K562 (cell line): Measurements from ENCODE around the gene ATPAF2. TPM values are rescaled to one million over a fixed set of nuclear protein-coding genes. Genes with fewer than 3 reads are reported as not detected.

Source experiments
- ARNT ChIP-seq, 2 experiments: fragments of 450-650 bp; IDR thresholded peaks; 2 replicates each; pipeline ENCODE4 v1.6.1; 2016; ENCODE audit warnings: mild to moderate bottlenecking in 1 of 2
- CHCHD3 ChIP-seq: fragments of 250-450 bp; sonication (Bioruptor Pico); IDR thresholded peaks from 2 replicates; pipeline ENCODE4 v2.1.2; 2022; ENCODE audit warnings: mild to moderate bottlenecking
- HSF4 ChIP-seq: fragments of 250-450 bp; sonication (Bioruptor Pico); IDR thresholded peaks from 2 replicates; pipeline ENCODE4 v2.1.2; 2022; ENCODE audit warnings: mild to moderate bottlenecking, moderate library complexity, borderline replicate concordance
- JUND ChIP-seq, 2 experiments: IDR thresholded peaks; 2 replicates in 1 of 2; 3 replicates in 1 of 2; pipeline ENCODE4 v1.6.1; 2011; ENCODE audit warnings: borderline replicate concordance in 2 of 2, low read depth in 2 of 2, low read length in 2 of 2, improper control_type of control experiment in 1 of 2, missing biosample characterization in 1 of 2, missing genetic modification characterization in 1 of 2, missing genetic modification reagents in 1 of 2
- NR2C1 ChIP-seq, 2 experiments: fragments of 450-650 bp; IDR thresholded peaks; 2 replicates each; pipeline ENCODE4 v1.6.1; 2017; ENCODE audit warnings: mild to moderate bottlenecking in 2 of 2, antibody characterized with exemption in 1 of 2, inconsistent platforms in 1 of 2, missing compliant biosample characterization in 1 of 2, missing genetic modification characterization in 1 of 2
- POLR2B ChIP-seq: fragments of 450-650 bp; IDR thresholded peaks from 2 replicates; pipeline ENCODE4 v1.6.1; 2018; ENCODE audit warnings: low read depth; ENCODE audit not compliant: partially characterized antibody
- RB1 ChIP-seq: fragments of 450-650 bp; IDR thresholded peaks from 2 replicates; pipeline ENCODE4 v1.6.1; 2017; ENCODE audit warnings: low read depth, mild to moderate bottlenecking
- RBM15 ChIP-seq: fragments of 200-400 bp; formaldehyde crosslinking; IDR thresholded peaks from 2 replicates; pipeline ENCODE4 v1.6.1; 2018; ENCODE audit warnings: mild to moderate bottlenecking, low read length, moderate library complexity; ENCODE audit not compliant: insufficient read depth
- RBM22 ChIP-seq: fragments of 200-400 bp; formaldehyde crosslinking; IDR thresholded peaks from 2 replicates; pipeline ENCODE4 v1.6.1; 2018; ENCODE audit warnings: low read length, low read depth; ENCODE audit not compliant: poor library complexity, severe bottlenecking
- RFX7 ChIP-seq: fragments of 250-450 bp; sonication (Bioruptor Pico); IDR thresholded peaks from 2 replicates; pipeline ENCODE4 v1.5.1; 2021; ENCODE audit warnings: mild to moderate bottlenecking
- STAT5B ChIP-seq: fragments of 250-450 bp; sonication (Bioruptor Pico); IDR thresholded peaks from 2 replicates; pipeline ENCODE4 v1.8.0; 2021; ENCODE audit warnings: mild to moderate bottlenecking, inconsistent platforms
- TAF7 ChIP-seq: fragments of 450-650 bp; IDR thresholded peaks from 2 replicates; pipeline ENCODE4 v1.6.1; 2016; ENCODE audit warnings: missing genetic modification characterization, missing compliant biosample characterization
- ZFP30 ChIP-seq: fragments of 250-450 bp; sonication (Bioruptor Pico); IDR thresholded peaks from 2 replicates; pipeline ENCODE4 v1.8.0; 2022; ENCODE audit warnings: moderate library complexity, mild to moderate bottlenecking, inconsistent platforms, borderline replicate concordance
- polyA plus RNA-seq, 8 experiments: library from polyadenylated mRNA; depleted of rRNA in 4 of 8; stranded (reverse) in 5 of 8; unstranded in 3 of 8; fragments of >200 nt; fragmentation: Nextera tagmentation in 2 of 8; fragmentation: Illumina TruSeq in 1 of 8; extraction: Ambion mirVana in 2 of 8; extraction: Trizol in 1 of 8; gene quantifications; 2 replicates each; pipeline versions ENCODE4 v1.2.1 to v1.2.3, GENCODE V29; 2011 to 2014; ENCODE audit warnings: inconsistent platforms in 1 of 8, missing spikeins in 1 of 8
- total RNA-seq, 7 experiments: library from RNA; depleted of rRNA in 6 of 7; stranded (reverse); fragments of >200 nt in 6 of 7; fragmentation: Illumina TruSeq in 2 of 7; extraction: Trizol in 2 of 7; gene quantifications; 2 replicates each; pipeline versions ENCODE4 v1.2.1 to v1.2.3, GENCODE V29; 2011 to 2021; ENCODE audit warnings: low replicate concordance in 1 of 7
- TF ChIP-seq, protein P1 (sequence below): fragments of 450-650 bp; IDR thresholded peaks from 2 replicates; pipeline ENCODE4 v1.6.1; 2016; ENCODE audit warnings: mild to moderate bottlenecking, moderate library complexity
- TF ChIP-seq, protein P2 (sequence below), 2 experiments: fragments of 450-650 bp; conservative IDR thresholded peaks; 2 replicates each; pipeline ENCODE4 v1.6.1; 2017; ENCODE audit warnings: mild to moderate bottlenecking in 2 of 2, moderate library complexity in 2 of 2

Gene ATPAF2
- total and polyA plus RNA-seq, 9 of the 15 experiments (the other 6 are each of a cell fraction or from before 2014, with no cell fraction given), result 2.1 to 19.2 (median 11.3) TPM

DNA sequence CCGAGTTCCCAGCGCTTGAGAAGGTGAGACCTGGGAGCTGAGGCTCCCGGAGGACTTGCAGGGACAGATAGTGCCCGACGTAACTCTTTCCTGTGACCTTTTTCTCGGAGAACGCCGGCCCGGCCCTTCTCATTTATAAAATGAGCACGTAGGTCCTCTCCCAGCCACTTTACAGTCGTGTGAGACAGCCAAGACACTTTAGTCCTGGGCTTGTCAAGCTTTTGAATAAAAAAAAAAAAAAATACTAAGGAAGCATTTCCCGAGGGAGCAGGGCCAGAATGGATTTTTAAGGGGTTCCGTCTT lies 66.1 kb downstream of the ATPAF2 start (continued):
- TF ChIP-seq, protein P1, sequence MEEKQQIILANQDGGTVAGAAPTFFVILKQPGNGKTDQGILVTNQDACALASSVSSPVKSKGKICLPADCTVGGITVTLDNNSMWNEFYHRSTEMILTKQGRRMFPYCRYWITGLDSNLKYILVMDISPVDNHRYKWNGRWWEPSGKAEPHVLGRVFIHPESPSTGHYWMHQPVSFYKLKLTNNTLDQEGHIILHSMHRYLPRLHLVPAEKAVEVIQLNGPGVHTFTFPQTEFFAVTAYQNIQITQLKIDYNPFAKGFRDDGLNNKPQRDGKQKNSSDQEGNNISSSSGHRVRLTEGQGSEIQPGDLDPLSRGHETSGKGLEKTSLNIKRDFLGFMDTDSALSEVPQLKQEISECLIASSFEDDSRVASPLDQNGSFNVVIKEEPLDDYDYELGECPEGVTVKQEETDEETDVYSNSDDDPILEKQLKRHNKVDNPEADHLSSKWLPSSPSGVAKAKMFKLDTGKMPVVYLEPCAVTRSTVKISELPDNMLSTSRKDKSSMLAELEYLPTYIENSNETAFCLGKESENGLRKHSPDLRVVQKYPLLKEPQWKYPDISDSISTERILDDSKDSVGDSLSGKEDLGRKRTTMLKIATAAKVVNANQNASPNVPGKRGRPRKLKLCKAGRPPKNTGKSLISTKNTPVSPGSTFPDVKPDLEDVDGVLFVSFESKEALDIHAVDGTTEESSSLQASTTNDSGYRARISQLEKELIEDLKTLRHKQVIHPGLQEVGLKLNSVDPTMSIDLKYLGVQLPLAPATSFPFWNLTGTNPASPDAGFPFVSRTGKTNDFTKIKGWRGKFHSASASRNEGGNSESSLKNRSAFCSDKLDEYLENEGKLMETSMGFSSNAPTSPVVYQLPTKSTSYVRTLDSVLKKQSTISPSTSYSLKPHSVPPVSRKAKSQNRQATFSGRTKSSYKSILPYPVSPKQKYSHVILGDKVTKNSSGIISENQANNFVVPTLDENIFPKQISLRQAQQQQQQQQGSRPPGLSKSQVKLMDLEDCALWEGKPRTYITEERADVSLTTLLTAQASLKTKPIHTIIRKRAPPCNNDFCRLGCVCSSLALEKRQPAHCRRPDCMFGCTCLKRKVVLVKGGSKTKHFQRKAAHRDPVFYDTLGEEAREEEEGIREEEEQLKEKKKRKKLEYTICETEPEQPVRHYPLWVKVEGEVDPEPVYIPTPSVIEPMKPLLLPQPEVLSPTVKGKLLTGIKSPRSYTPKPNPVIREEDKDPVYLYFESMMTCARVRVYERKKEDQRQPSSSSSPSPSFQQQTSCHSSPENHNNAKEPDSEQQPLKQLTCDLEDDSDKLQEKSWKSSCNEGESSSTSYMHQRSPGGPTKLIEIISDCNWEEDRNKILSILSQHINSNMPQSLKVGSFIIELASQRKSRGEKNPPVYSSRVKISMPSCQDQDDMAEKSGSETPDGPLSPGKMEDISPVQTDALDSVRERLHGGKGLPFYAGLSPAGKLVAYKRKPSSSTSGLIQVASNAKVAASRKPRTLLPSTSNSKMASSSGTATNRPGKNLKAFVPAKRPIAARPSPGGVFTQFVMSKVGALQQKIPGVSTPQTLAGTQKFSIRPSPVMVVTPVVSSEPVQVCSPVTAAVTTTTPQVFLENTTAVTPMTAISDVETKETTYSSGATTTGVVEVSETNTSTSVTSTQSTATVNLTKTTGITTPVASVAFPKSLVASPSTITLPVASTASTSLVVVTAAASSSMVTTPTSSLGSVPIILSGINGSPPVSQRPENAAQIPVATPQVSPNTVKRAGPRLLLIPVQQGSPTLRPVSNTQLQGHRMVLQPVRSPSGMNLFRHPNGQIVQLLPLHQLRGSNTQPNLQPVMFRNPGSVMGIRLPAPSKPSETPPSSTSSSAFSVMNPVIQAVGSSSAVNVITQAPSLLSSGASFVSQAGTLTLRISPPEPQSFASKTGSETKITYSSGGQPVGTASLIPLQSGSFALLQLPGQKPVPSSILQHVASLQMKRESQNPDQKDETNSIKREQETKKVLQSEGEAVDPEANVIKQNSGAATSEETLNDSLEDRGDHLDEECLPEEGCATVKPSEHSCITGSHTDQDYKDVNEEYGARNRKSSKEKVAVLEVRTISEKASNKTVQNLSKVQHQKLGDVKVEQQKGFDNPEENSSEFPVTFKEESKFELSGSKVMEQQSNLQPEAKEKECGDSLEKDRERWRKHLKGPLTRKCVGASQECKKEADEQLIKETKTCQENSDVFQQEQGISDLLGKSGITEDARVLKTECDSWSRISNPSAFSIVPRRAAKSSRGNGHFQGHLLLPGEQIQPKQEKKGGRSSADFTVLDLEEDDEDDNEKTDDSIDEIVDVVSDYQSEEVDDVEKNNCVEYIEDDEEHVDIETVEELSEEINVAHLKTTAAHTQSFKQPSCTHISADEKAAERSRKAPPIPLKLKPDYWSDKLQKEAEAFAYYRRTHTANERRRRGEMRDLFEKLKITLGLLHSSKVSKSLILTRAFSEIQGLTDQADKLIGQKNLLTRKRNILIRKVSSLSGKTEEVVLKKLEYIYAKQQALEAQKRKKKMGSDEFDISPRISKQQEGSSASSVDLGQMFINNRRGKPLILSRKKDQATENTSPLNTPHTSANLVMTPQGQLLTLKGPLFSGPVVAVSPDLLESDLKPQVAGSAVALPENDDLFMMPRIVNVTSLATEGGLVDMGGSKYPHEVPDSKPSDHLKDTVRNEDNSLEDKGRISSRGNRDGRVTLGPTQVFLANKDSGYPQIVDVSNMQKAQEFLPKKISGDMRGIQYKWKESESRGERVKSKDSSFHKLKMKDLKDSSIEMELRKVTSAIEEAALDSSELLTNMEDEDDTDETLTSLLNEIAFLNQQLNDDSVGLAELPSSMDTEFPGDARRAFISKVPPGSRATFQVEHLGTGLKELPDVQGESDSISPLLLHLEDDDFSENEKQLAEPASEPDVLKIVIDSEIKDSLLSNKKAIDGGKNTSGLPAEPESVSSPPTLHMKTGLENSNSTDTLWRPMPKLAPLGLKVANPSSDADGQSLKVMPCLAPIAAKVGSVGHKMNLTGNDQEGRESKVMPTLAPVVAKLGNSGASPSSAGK, result no peak
- TF ChIP-seq CHCHD3 (CRISPR knock-in tag) (no peak), RBM15 (no peak), ARNT (IDR thresholded peaks at IDR 0.05) (no peak), RFX7 (no peak), RB1 (no peak), POLR2B (no peak), JUND (IDR thresholded peaks at IDR 0.05; ENCODE audit: borderline replicate concordance, low read depth, low read length) (no peak), JUND (tag; IDR thresholded peaks at IDR 0.05; ENCODE audit: borderline replicate concordance, low read depth, low read length) (no peak), RBM22 (no peak), STAT5B (no peak), TAF7 (tag) (no peak), ZFP30 (CRISPR knock-in tag) (no peak), HSF4 (no peak), NR2C1 (IDR thresholded peaks at IDR 0.05) (no peak), NR2C1 (tag; IDR thresholded peaks at IDR 0.05) (no peak)
- TF ChIP-seq, protein P2, sequence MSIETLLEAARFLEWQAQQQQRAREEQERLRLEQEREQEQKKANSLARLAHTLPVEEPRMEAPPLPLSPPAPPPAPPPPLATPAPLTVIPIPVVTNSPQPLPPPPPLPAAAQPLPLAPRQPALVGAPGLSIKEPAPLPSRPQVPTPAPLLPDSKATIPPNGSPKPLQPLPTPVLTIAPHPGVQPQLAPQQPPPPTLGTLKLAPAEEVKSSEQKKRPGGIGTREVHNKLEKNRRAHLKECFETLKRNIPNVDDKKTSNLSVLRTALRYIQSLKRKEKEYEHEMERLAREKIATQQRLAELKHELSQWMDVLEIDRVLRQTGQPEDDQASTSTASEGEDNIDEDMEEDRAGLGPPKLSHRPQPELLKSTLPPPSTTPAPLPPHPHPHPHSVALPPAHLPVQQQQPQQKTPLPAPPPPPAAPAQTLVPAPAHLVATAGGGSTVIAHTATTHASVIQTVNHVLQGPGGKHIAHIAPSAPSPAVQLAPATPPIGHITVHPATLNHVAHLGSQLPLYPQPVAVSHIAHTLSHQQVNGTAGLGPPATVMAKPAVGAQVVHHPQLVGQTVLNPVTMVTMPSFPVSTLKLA (conservative IDR thresholded peaks at IDR 0.05), result peak in 1 of 2 experiments; percentile 4; a peak in 1 of 4 replicates
